SK-N-SH (cell line): ENCODE data around the gene TMEM132D. TPM values are rescaled to one million over a fixed set of nuclear protein-coding genes. Genes with fewer than 3 reads are reported as not detected.

Experiments
- CTCF ChIA-PET: fragments of 300-600, 350-600 bp; formaldehyde crosslinking; extraction: SDS; loops from one replicate; lab custom pipeline; 2021; lab: Yijun Ruan, JAX
- POLR2A ChIA-PET: fragments of 350-600 bp; sonication (Branson Sonifier 250); formaldehyde crosslinking; extraction: SDS; loops from one replicate; lab custom pipeline; 2020; ENCODE audit warnings: antibody characterized with exemption, inconsistent platforms; lab: Yijun Ruan, JAX
- DNase-seq: peaks from one replicate; pipeline ENCODE4 v3.0.0; 2012
- H2AFZ ChIP-seq: fragments of 200-600 bp; sonication (generic); 2 replicates; pipeline ENCODE4 v1.8.1; 2016; ENCODE audit warnings: antibody characterized with exemption, mild to moderate bottlenecking, low read depth
- H3F3A ChIP-seq: fragments of 200-600 bp; sonication (generic); replicated peaks from 2 replicates; pipeline ENCODE3; 2016; ENCODE audit warnings: antibody characterized with exemption, mild to moderate bottlenecking; ENCODE audit not compliant: insufficient read depth
- H3K27ac ChIP-seq, 2 experiments: fragments of 200-500 bp in 1 of 2; fragments of 200-600 bp in 1 of 2; sonication (Bioruptor generic) in 1 of 2; sonication (generic), shearing (Covaris generic) in 1 of 2; 2 replicates each; pipeline versions ENCODE4 v1.5.1 to v1.6.1; 2014 to 2016; ENCODE audit warnings: low read depth in 2 of 2, inconsistent platforms in 1 of 2, low read length in 1 of 2, mild to moderate bottlenecking in 1 of 2, mixed read lengths in 1 of 2
- H3K27me3 ChIP-seq: fragments of 200-600 bp; sonication (generic), shearing (Covaris generic); 2 replicates; pipeline ENCODE4 v1.6.1; 2016; ENCODE audit warnings: mixed run types; ENCODE audit not compliant: insufficient read depth
- H3K36me3 ChIP-seq, 2 experiments: fragments of 200-500 bp in 1 of 2; fragments of 200-600 bp in 1 of 2; sonication (Bioruptor generic) in 1 of 2; sonication (generic) in 1 of 2; replicated peaks in 1 of 2; 2 replicates each; pipeline versions ENCODE3 to v1.5.1; 2014 to 2016; ENCODE audit warnings: low read length in 1 of 2, mild to moderate bottlenecking in 1 of 2; ENCODE audit not compliant: insufficient read depth in 2 of 2, control insufficient read depth in 1 of 2
- H3K4me1 ChIP-seq, 2 experiments: fragments of 200-500 bp in 1 of 2; fragments of 200-600 bp in 1 of 2; sonication (Bioruptor generic) in 1 of 2; sonication (generic), shearing (Covaris generic) in 1 of 2; 2 replicates each; pipeline versions ENCODE4 v1.5.1 to v1.6.1; 2014 to 2016; ENCODE audit warnings: low read depth in 1 of 2, low read length in 1 of 2, mixed run types in 1 of 2; ENCODE audit not compliant: insufficient read depth in 2 of 2, control insufficient read depth in 1 of 2
- H3K4me2 ChIP-seq: fragments of 200-600 bp; sonication (generic), shearing (Covaris generic); 2 replicates; pipeline ENCODE4 v1.6.1; 2017; ENCODE audit warnings: mixed run types
- H3K4me3 ChIP-seq, 2 experiments: fragments of 200-500 bp in 1 of 2; fragments of 200-600 bp in 1 of 2; sonication (Bioruptor generic) in 1 of 2; sonication (generic), shearing (Covaris generic) in 1 of 2; 2 replicates each; pipeline versions ENCODE4 v1.5.1 to v1.8.1; 2014 to 2016; ENCODE audit warnings: low read depth in 2 of 2, inconsistent platforms in 1 of 2, low read length in 1 of 2, mild to moderate bottlenecking in 1 of 2, mixed read lengths in 1 of 2, moderate library complexity in 1 of 2
- H3K79me2 ChIP-seq: fragments of 200-600 bp; sonication (generic); 2 replicates; pipeline ENCODE4 v1.8.1; 2017; ENCODE audit warnings: mild to moderate bottlenecking; ENCODE audit not compliant: insufficient read depth
- H3K9ac ChIP-seq: fragments of 200-600 bp; sonication (generic); 2 replicates; pipeline ENCODE4 v1.6.1; 2017; ENCODE audit warnings: mixed run types
- H3K9me2 ChIP-seq: fragments of 200-600 bp; sonication (generic); 2 replicates; pipeline ENCODE4 v1.6.1; 2017; ENCODE audit warnings: mixed run types
- H3K9me3 ChIP-seq: fragments of 200-600 bp; sonication (generic); 2 replicates; pipeline ENCODE4 v1.6.1; 2017; ENCODE audit warnings: mixed run types, mild to moderate bottlenecking, moderate library complexity
- H4K20me1 ChIP-seq: fragments of 200-600 bp; sonication (generic); 2 replicates; pipeline ENCODE4 v1.6.1; 2017; ENCODE audit warnings: mild to moderate bottlenecking, mixed run types; ENCODE audit not compliant: insufficient read depth
- CHD2 ChIP-seq: fragments of 150-350 bp; IDR thresholded peaks from 2 replicates; pipeline ENCODE4 v1.6.1; 2018; ENCODE audit warnings: low read length; ENCODE audit not compliant: partially characterized antibody
- ELF1 ChIP-seq: IDR thresholded peaks from 2 replicates; pipeline ENCODE4 v1.4.0; 2012
- EZH2phosphoT487 ChIP-seq: fragments of 200-600 bp; sonication (generic); IDR thresholded peaks from 2 replicates; pipeline ENCODE4 v1.6.1; 2017; ENCODE audit warnings: low read depth, mixed run types, mild to moderate bottlenecking, antibody characterized with exemption, moderate library complexity, borderline replicate concordance
- FOXM1 ChIP-seq: IDR thresholded peaks from 2 replicates; pipeline ENCODE4 v1.4.0; 2012; ENCODE audit warnings: low read depth, mild to moderate bottlenecking
- GABPA ChIP-seq: IDR thresholded peaks from 2 replicates; pipeline ENCODE4 v1.4.0; 2012; ENCODE audit warnings: low read depth, mild to moderate bottlenecking
- MEF2A ChIP-seq: IDR thresholded peaks from 2 replicates; pipeline ENCODE4 v1.4.0; 2012; ENCODE audit warnings: low read depth, borderline replicate concordance
- NFIC ChIP-seq: IDR thresholded peaks from 2 replicates; pipeline ENCODE4 v1.4.0; 2012; ENCODE audit warnings: borderline replicate concordance
- NRF1 ChIP-seq: IDR thresholded peaks from 2 replicates; pipeline ENCODE4 v1.6.1; 2012; ENCODE audit warnings: low read depth, mild to moderate bottlenecking, low read length
- POLR2AphosphoS5 ChIP-seq: IDR thresholded peaks from 2 replicates; pipeline ENCODE4 v1.6.1; 2012; ENCODE audit warnings: low read depth, low read length
- RAD21 ChIP-seq: IDR thresholded peaks from 2 replicates; pipeline ENCODE4 v1.6.1; 2012; ENCODE audit warnings: mild to moderate bottlenecking, low read length
- RFX5 ChIP-seq: IDR thresholded peaks from 2 replicates; pipeline ENCODE4 v1.6.1; 2012; ENCODE audit warnings: mild to moderate bottlenecking, improper control_type of control experiment, low read length
- RXRA ChIP-seq: IDR thresholded peaks from 2 replicates; pipeline ENCODE4 v1.4.0; 2012; ENCODE audit warnings: low read depth, mild to moderate bottlenecking, borderline replicate concordance
- SIN3A ChIP-seq: IDR thresholded peaks from 2 replicates; pipeline ENCODE4 v1.6.1; 2012; ENCODE audit warnings: low read depth, mild to moderate bottlenecking, low read length, moderate library complexity, borderline replicate concordance
- SMC3 ChIP-seq: IDR thresholded peaks from 2 replicates; pipeline ENCODE4 v1.6.1; 2012; ENCODE audit warnings: low read depth, low read length, improper control_type of control experiment
- YY1 ChIP-seq: IDR thresholded peaks from 2 replicates; pipeline ENCODE4 v1.4.0; 2012; ENCODE audit warnings: low read depth, mild to moderate bottlenecking
- whole genome bisulfite sequencing: methylation state at CpG from one replicate; pipeline ENCODE4 v1.1.6; 2017; ENCODE audit warnings: low lambda C conversion rate; 5-methylcytosine and 5-hydroxymethylcytosine counted together
- polyA plus RNA-seq, 3 experiments: library from polyadenylated mRNA; depleted of rRNA; stranded (reverse); fragments of >200 nt; gene quantifications; 2 replicates each; pipeline ENCODE4 v1.2.3, GENCODE V29; 2012
- TF ChIP-seq, protein P1 (sequence below): IDR thresholded peaks from 2 replicates; pipeline ENCODE4 v1.4.0; 2012; ENCODE audit warnings: low read depth
- TF ChIP-seq, protein P2 (sequence below): IDR thresholded peaks from 2 replicates; pipeline ENCODE4 v1.6.1; 2012; ENCODE audit warnings: mild to moderate bottlenecking, low read depth, low read length, moderate library complexity
- TF ChIP-seq, protein P3 (sequence below): IDR thresholded peaks from 2 replicates; pipeline ENCODE4; 2012
- TF ChIP-seq, protein P4 (sequence below): fragments of 200-600 bp; sonication (generic); IDR thresholded peaks from 2 replicates; pipeline ENCODE4 v1.6.1; 2017; ENCODE audit warnings: antibody characterized with exemption, mild to moderate bottlenecking, moderate library complexity

Gene TMEM132D
- polyA plus RNA-seq, 1 of the 3 experiments (the other 2 are of a cell fraction), result not detected

DNA sequence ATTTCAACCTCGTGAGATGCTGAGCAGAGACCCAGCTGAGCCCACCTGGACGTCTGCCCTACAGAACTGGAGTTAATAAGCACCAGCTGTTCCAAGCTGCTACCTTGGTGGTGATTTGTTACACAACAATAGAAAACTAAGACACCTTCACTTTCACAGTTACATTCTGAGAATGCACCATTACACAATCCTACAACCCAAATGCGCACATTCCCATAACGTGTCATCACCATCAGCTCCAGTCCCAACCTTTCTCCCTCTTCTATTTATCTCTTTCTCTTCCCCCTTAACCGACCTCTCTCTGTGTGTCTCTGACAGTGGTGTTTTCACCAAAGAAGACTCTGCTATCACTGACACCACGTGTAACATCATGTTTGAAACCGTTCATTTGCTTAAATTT, 91.9 kb downstream of the TMEM132D start:
- no peaks in the 10 kb centered on the region for H3K4me1 ChIP-seq
- no peak overlapping the region for H3K27ac ChIP-seq
- no peak overlapping the region for H3K4me3 ChIP-seq
- H3F3A ChIP-seq, result no peaks in the 10 kb centered on the region
- H3K79me2 ChIP-seq, result no peaks in the 10 kb centered on the region
- H3K27me3 ChIP-seq, result no peaks in the 10 kb centered on the region
- whole genome bisulfite sequencing, result 16% methylated on average over 7 of the region's 7 CpGs
- no peak overlapping the region for H2AFZ ChIP-seq
- TF ChIP-seq MEF2A, result no peak
- TF ChIP-seq NRF1, result no peak
- TF ChIP-seq EZH2phosphoT487, result no peak
- TF ChIP-seq NFIC, result no peak
- TF ChIP-seq, protein P1, sequence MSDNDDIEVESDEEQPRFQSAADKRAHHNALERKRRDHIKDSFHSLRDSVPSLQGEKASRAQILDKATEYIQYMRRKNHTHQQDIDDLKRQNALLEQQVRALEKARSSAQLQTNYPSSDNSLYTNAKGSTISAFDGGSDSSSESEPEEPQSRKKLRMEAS, result no peak
- no peak for TF ChIP-seq RAD21
- TF ChIP-seq, protein P2, sequence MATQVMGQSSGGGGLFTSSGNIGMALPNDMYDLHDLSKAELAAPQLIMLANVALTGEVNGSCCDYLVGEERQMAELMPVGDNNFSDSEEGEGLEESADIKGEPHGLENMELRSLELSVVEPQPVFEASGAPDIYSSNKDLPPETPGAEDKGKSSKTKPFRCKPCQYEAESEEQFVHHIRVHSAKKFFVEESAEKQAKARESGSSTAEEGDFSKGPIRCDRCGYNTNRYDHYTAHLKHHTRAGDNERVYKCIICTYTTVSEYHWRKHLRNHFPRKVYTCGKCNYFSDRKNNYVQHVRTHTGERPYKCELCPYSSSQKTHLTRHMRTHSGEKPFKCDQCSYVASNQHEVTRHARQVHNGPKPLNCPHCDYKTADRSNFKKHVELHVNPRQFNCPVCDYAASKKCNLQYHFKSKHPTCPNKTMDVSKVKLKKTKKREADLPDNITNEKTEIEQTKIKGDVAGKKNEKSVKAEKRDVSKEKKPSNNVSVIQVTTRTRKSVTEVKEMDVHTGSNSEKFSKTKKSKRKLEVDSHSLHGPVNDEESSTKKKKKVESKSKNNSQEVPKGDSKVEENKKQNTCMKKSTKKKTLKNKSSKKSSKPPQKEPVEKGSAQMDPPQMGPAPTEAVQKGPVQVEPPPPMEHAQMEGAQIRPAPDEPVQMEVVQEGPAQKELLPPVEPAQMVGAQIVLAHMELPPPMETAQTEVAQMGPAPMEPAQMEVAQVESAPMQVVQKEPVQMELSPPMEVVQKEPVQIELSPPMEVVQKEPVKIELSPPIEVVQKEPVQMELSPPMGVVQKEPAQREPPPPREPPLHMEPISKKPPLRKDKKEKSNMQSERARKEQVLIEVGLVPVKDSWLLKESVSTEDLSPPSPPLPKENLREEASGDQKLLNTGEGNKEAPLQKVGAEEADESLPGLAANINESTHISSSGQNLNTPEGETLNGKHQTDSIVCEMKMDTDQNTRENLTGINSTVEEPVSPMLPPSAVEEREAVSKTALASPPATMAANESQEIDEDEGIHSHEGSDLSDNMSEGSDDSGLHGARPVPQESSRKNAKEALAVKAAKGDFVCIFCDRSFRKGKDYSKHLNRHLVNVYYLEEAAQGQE, result no peak
- no peak for TF ChIP-seq CHD2
- no peak for TF ChIP-seq ELF1
- TF ChIP-seq RFX5, result no peak
- no peaks in the 10 kb centered on the region for H3K9me2 ChIP-seq
- no peaks in the 10 kb centered on the region; the same call in 1 of the 2 replicates for H3K9me3 ChIP-seq
- DNase-seq, result no peak
- no peaks in the 10 kb centered on the region for H3K36me3 ChIP-seq
- no peak overlapping the region for H3K4me2 ChIP-seq
- ChIA-PET CTCF (no interaction called here), POLR2A (no interaction called here)
- no peak overlapping the region for H3K9ac ChIP-seq
- no peaks in the 10 kb centered on the region for H4K20me1 ChIP-seq

DNA sequence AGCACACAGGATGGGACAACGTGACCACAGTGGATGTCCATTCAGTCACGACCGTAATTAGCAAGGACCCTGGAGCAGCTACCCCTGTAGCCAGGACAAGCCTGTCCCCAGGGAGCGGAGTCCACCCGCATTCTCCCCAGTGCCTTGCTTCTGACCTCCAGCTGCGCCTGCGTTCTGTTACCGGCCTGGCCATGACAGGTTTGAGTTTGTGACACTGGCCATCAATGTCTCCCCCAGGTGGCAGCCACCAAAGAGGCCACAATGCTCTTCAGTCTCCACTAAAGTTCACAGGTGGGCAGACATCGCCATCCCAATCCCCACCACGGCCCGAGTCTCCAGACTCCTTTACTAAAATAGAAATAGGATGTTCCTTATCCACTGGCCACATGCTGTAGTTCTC, 96.7 kb downstream of the TMEM132D start:
- H3K9me3 ChIP-seq, result no peaks in the 10 kb centered on the region
- ChIA-PET CTCF (no interaction called here), POLR2A (no interaction called here)
- H3K36me3 ChIP-seq, result no peaks in the 10 kb centered on the region
- H3K27me3 ChIP-seq, result no peaks in the 10 kb centered on the region
- H3K27ac ChIP-seq, result no peak overlapping the region
- WGBS, result 42% methylated on average over 11 of the region's 11 CpGs
- H3K79me2 ChIP-seq, result no peaks in the 10 kb centered on the region
- no peak for DNase-seq
- no peak overlapping the region for H3K4me3 ChIP-seq
- no peaks in the 10 kb centered on the region for H4K20me1 ChIP-seq
- H3K9me2 ChIP-seq, result no peaks in the 10 kb centered on the region
- no peak overlapping the region for H2AFZ ChIP-seq
- no peaks in the 10 kb centered on the region for H3F3A ChIP-seq
- no peak overlapping the region for H3K9ac ChIP-seq
- H3K4me2 ChIP-seq, result no peak overlapping the region
- no peaks in the 10 kb centered on the region for H3K4me1 ChIP-seq
- TF ChIP-seq, protein P3, sequence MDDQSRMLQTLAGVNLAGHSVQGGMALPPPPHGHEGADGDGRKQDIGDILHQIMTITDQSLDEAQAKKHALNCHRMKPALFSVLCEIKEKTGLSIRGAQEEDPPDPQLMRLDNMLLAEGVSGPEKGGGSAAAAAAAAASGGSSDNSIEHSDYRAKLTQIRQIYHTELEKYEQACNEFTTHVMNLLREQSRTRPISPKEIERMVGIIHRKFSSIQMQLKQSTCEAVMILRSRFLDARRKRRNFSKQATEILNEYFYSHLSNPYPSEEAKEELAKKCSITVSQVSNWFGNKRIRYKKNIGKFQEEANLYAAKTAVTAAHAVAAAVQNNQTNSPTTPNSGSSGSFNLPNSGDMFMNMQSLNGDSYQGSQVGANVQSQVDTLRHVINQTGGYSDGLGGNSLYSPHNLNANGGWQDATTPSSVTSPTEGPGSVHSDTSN, result no peak
- TF ChIP-seq, protein P4, sequence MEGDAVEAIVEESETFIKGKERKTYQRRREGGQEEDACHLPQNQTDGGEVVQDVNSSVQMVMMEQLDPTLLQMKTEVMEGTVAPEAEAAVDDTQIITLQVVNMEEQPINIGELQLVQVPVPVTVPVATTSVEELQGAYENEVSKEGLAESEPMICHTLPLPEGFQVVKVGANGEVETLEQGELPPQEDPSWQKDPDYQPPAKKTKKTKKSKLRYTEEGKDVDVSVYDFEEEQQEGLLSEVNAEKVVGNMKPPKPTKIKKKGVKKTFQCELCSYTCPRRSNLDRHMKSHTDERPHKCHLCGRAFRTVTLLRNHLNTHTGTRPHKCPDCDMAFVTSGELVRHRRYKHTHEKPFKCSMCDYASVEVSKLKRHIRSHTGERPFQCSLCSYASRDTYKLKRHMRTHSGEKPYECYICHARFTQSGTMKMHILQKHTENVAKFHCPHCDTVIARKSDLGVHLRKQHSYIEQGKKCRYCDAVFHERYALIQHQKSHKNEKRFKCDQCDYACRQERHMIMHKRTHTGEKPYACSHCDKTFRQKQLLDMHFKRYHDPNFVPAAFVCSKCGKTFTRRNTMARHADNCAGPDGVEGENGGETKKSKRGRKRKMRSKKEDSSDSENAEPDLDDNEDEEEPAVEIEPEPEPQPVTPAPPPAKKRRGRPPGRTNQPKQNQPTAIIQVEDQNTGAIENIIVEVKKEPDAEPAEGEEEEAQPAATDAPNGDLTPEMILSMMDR, result no peak
- no peak for TF ChIP-seq CHD2
- TF ChIP-seq, protein P1, result no peak
- TF ChIP-seq YY1, result no peak
- TF ChIP-seq POLR2AphosphoS5, result no peak
- no peak for TF ChIP-seq SMC3
- TF ChIP-seq FOXM1, result no peak
- TF ChIP-seq SIN3A, result no peak
- TF ChIP-seq, protein P2, result no peak
- no peak for TF ChIP-seq RXRA
- no peak for TF ChIP-seq GABPA
